HepG2 (cell line): Measurements from ENCODE around the gene BRAT1. TPM values are rescaled to one million over a fixed set of nuclear protein-coding genes. Genes with fewer than 3 reads are reported as not detected.
A peak's percentile ranks its signal among the peaks of the same experiment; 100 is the strongest.
"Not testable (repeated sequence)": the region's sequence is repeated elsewhere in the genome, so short reads cannot be mapped to it uniquely, and the experiment has no call there.

Experiments
- ATAC-seq: fragments of 200-7000 bp; cut with Tn5 transposase; 3 replicates; pipeline ENCODE4 v1.9.1; 2020; ENCODE audit warnings: mild to moderate bottlenecking, moderate library complexity
- BruUV-seq: library from RNA; stranded (reverse); fragments of 400-500 nt; replicated peaks from 2 replicates; lab custom pipeline; 2021; lab: Mats Ljungman, UMichigan
- CTCF ChIA-PET: fragments of 300-600 bp; formaldehyde crosslinking; extraction: SDS; loops from one replicate; lab custom pipeline; 2021; ENCODE audit warnings: low total read pairs, inconsistent platforms, low intra/inter-chr PET ratio; lab: Yijun Ruan, JAX
- POLR2A ChIA-PET: fragments of 350-600 bp; sonication (Branson Sonifier 250); formaldehyde crosslinking; loops from one replicate; lab custom pipeline; 2020; ENCODE audit warnings: antibody characterized with exemption, inconsistent platforms; lab: Yijun Ruan, JAX
- DNase-seq: peaks from one replicate; pipeline ENCODE4 v3.0.0-alpha.2; 2015; ENCODE audit warnings: low spot score
- FAIRE-seq: peaks from 3 replicates; lab custom pipeline; 2011; peaks lifted over from hg19 to GRCh38; lab: Jason Lieb, UNC
- H2AFZ ChIP-seq: one replicate; pipeline ENCODE4 v1.6.1; 2011; ENCODE audit warnings: low read length, inconsistent platforms
- H3K27ac ChIP-seq: fragments of 300-600 bp; 3 replicates; pipeline ENCODE4 v1.8.0; 2011; ENCODE audit warnings: mixed run types, mild to moderate bottlenecking, mixed read lengths, low read length, inconsistent platforms; ENCODE audit not compliant: insufficient read depth; ENCODE audit errors: extremely low read length
- H3K27me3 ChIP-seq, 2 experiments: fragments of 200-600 bp in 1 of 2; 2 replicates in 1 of 2; 3 replicates in 1 of 2; pipeline versions ENCODE4 v1.6.0 to v1.8.0; 2011; ENCODE audit warnings: low read length in 2 of 2, mild to moderate bottlenecking in 2 of 2, moderate library complexity in 2 of 2, inconsistent platforms in 1 of 2; ENCODE audit not compliant: insufficient read depth in 2 of 2, control insufficient read depth in 1 of 2
- H3K36me3 ChIP-seq, 2 experiments: fragments of 200-600 bp in 1 of 2; replicated peaks in 1 of 2; 2 replicates in 1 of 2; 3 replicates in 1 of 2; pipeline versions ENCODE4 v1.5.1 to v1.8.0; 2011; ENCODE audit warnings: low read length in 2 of 2, inconsistent platforms in 1 of 2; ENCODE audit not compliant: insufficient read depth in 2 of 2, control insufficient read depth in 1 of 2
- H3K4me1 ChIP-seq: 2 replicates; pipeline ENCODE4 v1.5.1; 2012; ENCODE audit warnings: low read length, inconsistent platforms; ENCODE audit not compliant: insufficient read depth
- H3K4me2 ChIP-seq: 2 replicates; pipeline ENCODE4 v1.6.0; 2011; ENCODE audit warnings: low read depth, low read length, inconsistent platforms
- H3K4me3 ChIP-seq, 3 experiments: fragments of 200-600 bp in 1 of 3; sonication (generic), shearing (Covaris generic) in 1 of 3; replicated peaks in 1 of 3; 2 replicates each; pipeline ENCODE4 v1.5.1; 2011 to 2016; ENCODE audit warnings: low read length in 3 of 3, inconsistent platforms in 2 of 3, low read depth in 2 of 3, mild to moderate bottlenecking in 2 of 3, control low read depth in 1 of 3, mixed read lengths in 1 of 3; ENCODE audit not compliant: insufficient read depth in 1 of 3
- H3K79me2 ChIP-seq: one replicate; pipeline ENCODE4 v1.6.1; 2011; ENCODE audit warnings: low read length, inconsistent platforms; ENCODE audit not compliant: insufficient read depth
- H3K9ac ChIP-seq: 2 replicates; pipeline ENCODE4 v1.6.0; 2011; ENCODE audit warnings: mild to moderate bottlenecking, low read depth, low read length, inconsistent platforms; ENCODE audit not compliant: insufficient read depth
- H3K9me3 ChIP-seq: 2 replicates; pipeline ENCODE4 v1.5.1; 2012; ENCODE audit warnings: mild to moderate bottlenecking, low read length
- H4K20me1 ChIP-seq: 2 replicates; pipeline ENCODE4 v1.6.0; 2011; ENCODE audit warnings: inconsistent platforms, mild to moderate bottlenecking, low read length, moderate library complexity; ENCODE audit not compliant: insufficient read depth
- ZNF251 ChIP-seq: sonication (generic); formaldehyde crosslinking; IDR thresholded peaks from 2 replicates; pipeline ENCODE4 v1.9.0; 2021; ENCODE audit warnings: mild to moderate bottlenecking, missing genetic modification reagents
- WGBS: methylation state at CpG from one replicate; pipeline ENCODE4 v1.1.6; 2017; ENCODE audit warnings: low lambda C conversion rate; 5-methylcytosine and 5-hydroxymethylcytosine counted together
- in situ Hi-C: cut with HindIII; loops from 2 replicates; pipeline ENCODE4 v1.10.0; 2017; ENCODE audit warnings: low pct_unique_long_range_greater_than_20kb; ENCODE audit not compliant: extremely low pct_ligation_motif_present
- intact Hi-C: fragments of 100-400 bp; cut with micrococcal nuclease; formaldehyde crosslinking; loops from one replicate; pipeline ENCODE4 v1.10.0; 2022; ENCODE audit not compliant: unreplicated experiment
- polyA plus RNA-seq, 8 experiments: library from polyadenylated mRNA; depleted of rRNA in 3 of 8; stranded (reverse) in 7 of 8; unstranded in 1 of 8; fragments of >200 nt; fragmentation: Illumina TruSeq in 4 of 8; extraction: Trizol in 4 of 8; gene quantifications; 2 replicates each; pipeline versions ENCODE4 v1.2.1 to v1.2.3, GENCODE V29; 2011 to 2016; ENCODE audit warnings: low read depth in 4 of 8, missing spikeins in 1 of 8, mixed read lengths in 1 of 8; ENCODE audit not compliant: insufficient read depth in 1 of 8
- total RNA-seq, 5 experiments: library from RNA; depleted of rRNA; stranded (reverse); fragments of >200 nt; fragmentation: Illumina TruSeq; extraction: Trizol; gene quantifications; 2 replicates each; pipeline ENCODE4 v1.2.3, GENCODE V29; 2016; ENCODE audit warnings: low read depth in 1 of 5
- TF ChIP-seq, protein P1 (sequence below): sonication (generic); formaldehyde crosslinking; IDR thresholded peaks from 2 replicates; pipeline ENCODE4 v1.4.0; 2020; ENCODE audit warnings: missing genetic modification reagents
- TF ChIP-seq, protein P2 (sequence below): sonication (generic); formaldehyde crosslinking; IDR thresholded peaks from 2 replicates; pipeline ENCODE4 v1.4.0; 2020; ENCODE audit warnings: missing genetic modification reagents, borderline replicate concordance

Gene BRAT1
- total and polyA plus RNA-seq, 2 of the 13 experiments (the other 11 are each of a cell fraction or from before 2014, with no cell fraction given), result 10.2 to 20.3 TPM

DNA sequence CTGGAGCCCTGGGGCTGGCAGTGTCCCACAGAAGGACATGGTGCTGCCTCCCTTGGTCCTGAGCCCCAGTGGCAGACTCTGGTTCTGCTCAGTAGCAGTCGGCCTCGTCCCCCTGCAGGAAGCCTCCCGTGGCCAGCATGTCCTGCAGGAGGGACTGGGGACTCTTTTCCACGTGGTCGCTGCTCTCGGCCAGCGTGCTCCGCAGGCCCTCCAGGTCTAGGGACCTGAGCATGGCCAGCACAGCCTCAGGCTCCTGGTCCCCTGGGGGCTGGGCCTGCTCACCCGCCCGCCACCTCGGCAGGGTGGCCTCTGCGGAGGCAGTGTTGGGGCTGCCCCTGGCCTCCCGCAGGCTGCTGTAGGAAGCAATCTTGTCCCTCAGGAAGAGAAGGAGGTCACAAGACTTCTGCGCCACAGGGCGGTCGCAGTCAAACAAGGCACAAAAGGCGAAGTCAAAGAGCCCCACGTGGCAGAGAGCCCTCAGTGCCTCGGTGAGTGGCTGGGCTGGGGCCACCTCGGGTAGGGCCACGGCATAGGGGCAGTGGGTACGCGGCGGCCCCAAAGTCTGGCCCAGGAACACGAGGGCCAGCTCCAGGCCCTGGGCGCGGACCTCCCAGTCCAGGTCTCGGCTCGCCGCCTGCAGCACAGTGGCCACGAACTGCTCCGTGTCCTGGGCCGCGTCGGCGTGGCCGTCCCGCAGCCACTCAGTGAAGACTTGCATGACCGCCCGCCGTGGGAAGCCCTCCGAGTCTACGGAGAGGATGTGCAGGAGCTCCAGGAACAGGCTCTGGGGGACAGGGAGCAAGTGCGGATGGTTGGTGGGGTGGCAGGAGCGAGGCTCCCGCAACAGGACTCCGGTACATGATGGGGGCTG, 17.1 kb downstream of the BRAT1 start (continued):
- TF ChIP-seq, protein P1, sequence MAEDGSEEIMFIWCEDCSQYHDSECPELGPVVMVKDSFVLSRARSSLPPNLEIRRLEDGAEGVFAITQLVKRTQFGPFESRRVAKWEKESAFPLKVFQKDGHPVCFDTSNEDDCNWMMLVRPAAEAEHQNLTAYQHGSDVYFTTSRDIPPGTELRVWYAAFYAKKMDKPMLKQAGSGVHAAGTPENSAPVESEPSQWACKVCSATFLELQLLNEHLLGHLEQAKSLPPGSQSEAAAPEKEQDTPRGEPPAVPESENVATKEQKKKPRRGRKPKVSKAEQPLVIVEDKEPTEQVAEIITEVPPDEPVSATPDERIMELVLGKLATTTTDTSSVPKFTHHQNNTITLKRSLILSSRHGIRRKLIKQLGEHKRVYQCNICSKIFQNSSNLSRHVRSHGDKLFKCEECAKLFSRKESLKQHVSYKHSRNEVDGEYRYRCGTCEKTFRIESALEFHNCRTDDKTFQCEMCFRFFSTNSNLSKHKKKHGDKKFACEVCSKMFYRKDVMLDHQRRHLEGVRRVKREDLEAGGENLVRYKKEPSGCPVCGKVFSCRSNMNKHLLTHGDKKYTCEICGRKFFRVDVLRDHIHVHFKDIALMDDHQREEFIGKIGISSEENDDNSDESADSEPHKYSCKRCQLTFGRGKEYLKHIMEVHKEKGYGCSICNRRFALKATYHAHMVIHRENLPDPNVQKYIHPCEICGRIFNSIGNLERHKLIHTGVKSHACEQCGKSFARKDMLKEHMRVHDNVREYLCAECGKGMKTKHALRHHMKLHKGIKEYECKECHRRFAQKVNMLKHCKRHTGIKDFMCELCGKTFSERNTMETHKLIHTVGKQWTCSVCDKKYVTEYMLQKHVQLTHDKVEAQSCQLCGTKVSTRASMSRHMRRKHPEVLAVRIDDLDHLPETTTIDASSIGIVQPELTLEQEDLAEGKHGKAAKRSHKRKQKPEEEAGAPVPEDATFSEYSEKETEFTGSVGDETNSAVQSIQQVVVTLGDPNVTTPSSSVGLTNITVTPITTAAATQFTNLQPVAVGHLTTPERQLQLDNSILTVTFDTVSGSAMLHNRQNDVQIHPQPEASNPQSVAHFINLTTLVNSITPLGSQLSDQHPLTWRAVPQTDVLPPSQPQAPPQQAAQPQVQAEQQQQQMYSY (CRISPR knock-in tag), result no peak
- TF ChIP-seq ZNF251 (CRISPR knock-in tag), result no peak
- TF ChIP-seq, protein P2, sequence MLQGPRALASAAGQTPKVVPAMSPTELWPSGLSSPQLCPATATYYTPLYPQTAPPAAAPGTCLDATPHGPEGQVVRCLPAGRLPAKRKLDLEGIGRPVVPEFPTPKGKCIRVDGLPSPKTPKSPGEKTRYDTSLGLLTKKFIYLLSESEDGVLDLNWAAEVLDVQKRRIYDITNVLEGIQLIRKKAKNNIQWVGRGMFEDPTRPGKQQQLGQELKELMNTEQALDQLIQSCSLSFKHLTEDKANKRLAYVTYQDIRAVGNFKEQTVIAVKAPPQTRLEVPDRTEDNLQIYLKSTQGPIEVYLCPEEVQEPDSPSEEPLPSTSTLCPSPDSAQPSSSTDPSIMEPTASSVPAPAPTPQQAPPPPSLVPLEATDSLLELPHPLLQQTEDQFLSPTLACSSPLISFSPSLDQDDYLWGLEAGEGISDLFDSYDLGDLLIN (CRISPR knock-in tag), result no peak

DNA sequence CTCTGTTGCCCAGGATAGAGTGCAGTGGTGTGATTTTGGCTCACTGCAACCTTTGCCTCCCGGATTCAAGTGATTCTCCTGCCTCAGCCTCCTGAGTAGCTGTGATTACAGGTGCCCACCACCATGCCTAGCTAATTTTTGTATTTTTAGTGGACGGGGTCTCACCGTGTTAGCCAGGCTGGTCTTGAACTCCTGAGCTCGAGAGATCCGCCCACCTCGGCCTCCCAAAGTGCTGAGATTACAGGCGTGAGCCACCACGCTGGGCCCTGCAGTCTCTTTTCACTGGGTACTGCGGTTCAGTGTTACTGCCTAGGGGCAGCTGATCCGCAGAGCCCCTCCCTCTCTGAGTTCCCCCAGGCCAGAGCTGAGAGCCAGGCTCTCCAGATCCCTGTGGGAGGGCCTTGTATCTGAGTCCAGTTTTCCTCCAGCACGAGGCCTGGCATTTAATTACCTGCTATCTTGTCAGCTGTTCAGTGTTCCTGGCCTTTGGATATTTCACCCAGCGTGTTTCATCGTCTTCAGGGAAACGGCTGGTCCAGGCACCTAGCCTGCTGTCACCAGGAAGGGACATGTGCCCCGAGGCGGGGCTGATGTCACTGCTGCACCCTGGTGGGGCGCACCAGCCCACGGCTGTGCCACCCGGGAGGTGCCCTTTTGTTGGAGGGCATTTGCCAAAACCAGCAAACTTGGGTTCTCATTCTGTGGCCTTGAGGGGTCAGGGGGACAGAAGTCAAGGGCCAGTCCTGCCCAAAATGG, 19.3 kb downstream of the BRAT1 start:
- H3K36me3 ChIP-seq, in situ Hi-C loops, H3K27ac ChIP-seq, H3K9ac ChIP-seq, H3K4me3 ChIP-seq, FAIRE-seq, BruUV-seq, DNase-seq, CTCF ChIA-PET, POLR2A ChIA-PET, H2AFZ ChIP-seq, H3K27me3 ChIP-seq, H3K4me2 ChIP-seq, H4K20me1 ChIP-seq, intact Hi-C loops, H3K9me3 ChIP-seq, H3K79me2 ChIP-seq, H3K4me1 ChIP-seq: not testable (repeated sequence)
- WGBS, result 50% methylated on average over 10 of the region's 19 CpGs
- peak; percentile 18; the same call in 2 of the 3 replicates for ATAC-seq

DNA sequence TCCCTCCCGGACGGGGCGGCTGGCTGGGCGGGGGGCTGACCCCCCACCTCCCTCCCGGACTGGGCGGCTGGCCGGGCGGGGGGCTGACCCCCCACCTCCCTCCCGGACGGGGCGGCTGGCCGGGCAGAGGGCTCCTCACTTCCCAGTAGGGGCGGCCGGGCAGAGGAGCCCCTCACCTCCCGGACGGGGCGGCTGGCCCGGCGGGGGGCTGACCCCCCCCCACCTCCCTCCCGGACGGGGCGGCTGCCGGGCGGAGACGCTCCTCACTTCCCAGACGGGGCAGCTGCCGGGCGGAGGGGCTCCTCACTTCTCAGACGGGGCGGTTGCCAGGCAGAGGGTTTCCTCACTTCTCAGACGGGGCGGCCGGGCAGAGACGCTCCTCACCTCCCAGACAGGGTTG, 21.1 kb downstream of the BRAT1 start:
- H3K9ac ChIP-seq, H4K20me1 ChIP-seq, H3K4me2 ChIP-seq, FAIRE-seq, DNase-seq, intact Hi-C loops, H3K36me3 ChIP-seq, BruUV-seq, H3K4me3 ChIP-seq, POLR2A ChIA-PET, H3K79me2 ChIP-seq, H2AFZ ChIP-seq, in situ Hi-C loops, CTCF ChIA-PET, H3K9me3 ChIP-seq, H3K27ac ChIP-seq, ATAC-seq: not testable (repeated sequence)
- Histone ChIP-seq H3K4me1 (peaks cover 19% of the 10 kb centered on the region), H3K27me3 (peaks cover 0 to 11% of the 10 kb centered on the region in 2 experiments; a peak in 1 of 5 replicates)
- WGBS, result no CpG with 5 or more reads among the region's 34 CpGs
